ENCODE data around the gene CRYL1.

GRCh38 chr13:20566468-20566897 lies 40.8 kb upstream of the CRYL1 start:
- no peak for TF ChIP-seq POLR2A (IDR thresholded peaks at IDR 0.05; ENCODE audit: low read depth, low read length)
- TF ChIP-seq POLR2AphosphoS5 (IDR thresholded peaks at IDR 0.05; ENCODE audit: low read depth, low read length), result no peak
- no peak for TF ChIP-seq TAF1 (IDR thresholded peaks at IDR 0.05; ENCODE audit: low read depth, low read length)
- TF ChIP-seq SPI1 (IDR thresholded peaks at IDR 0.05; ENCODE audit: low read depth, low read length), result no peak
- TF ChIP-seq POU2F2 (IDR thresholded peaks at IDR 0.05; ENCODE audit: low read depth, low read length), result no peak
